ENCODE data around the gene NDFIP2.

DNA sequence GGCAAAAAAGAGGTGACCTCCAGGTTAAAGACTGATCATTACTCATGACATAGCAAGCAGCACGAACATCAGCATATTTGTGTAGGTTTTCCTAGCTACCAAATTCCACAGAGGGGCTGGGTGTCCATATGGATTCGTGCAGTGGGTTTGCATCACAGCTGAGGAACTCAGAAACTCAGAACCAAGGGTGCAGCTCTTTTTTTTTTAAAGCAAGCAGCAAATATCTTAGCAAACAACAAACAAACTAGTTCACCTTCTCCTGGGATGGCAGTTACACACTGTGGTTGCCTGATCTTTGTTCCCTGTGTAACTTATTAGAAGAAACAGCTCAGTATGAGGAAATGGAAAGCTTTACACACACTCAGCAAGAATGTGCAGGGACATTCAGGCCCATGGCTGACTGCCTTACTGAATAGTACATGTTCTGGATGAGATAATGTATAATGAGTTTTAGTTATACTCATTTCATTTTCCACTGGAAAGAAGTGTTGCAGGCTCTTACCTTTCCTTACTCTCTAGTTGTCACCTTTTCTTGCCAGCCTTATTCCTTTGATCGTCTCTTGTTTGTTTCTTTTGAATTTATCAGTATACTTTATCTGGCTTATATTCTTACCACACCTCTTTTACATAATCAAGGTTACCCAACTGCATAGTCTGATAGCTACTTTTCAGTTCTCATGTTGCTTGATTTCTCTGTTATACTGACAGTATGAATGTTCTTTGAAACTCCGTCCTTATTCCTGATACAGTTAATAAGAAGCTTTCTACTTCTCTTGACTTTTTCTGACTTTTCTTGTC lies 4.3 kb downstream of the NDFIP2 start:
- TF ChIP-seq, protein P1, sequence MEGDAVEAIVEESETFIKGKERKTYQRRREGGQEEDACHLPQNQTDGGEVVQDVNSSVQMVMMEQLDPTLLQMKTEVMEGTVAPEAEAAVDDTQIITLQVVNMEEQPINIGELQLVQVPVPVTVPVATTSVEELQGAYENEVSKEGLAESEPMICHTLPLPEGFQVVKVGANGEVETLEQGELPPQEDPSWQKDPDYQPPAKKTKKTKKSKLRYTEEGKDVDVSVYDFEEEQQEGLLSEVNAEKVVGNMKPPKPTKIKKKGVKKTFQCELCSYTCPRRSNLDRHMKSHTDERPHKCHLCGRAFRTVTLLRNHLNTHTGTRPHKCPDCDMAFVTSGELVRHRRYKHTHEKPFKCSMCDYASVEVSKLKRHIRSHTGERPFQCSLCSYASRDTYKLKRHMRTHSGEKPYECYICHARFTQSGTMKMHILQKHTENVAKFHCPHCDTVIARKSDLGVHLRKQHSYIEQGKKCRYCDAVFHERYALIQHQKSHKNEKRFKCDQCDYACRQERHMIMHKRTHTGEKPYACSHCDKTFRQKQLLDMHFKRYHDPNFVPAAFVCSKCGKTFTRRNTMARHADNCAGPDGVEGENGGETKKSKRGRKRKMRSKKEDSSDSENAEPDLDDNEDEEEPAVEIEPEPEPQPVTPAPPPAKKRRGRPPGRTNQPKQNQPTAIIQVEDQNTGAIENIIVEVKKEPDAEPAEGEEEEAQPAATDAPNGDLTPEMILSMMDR (IDR thresholded peaks at IDR 0.05): no peak
- TF ChIP-seq POLR2A (IDR thresholded peaks at IDR 0.05): no peak
